Nephron progenitor cell (in vitro differentiated cells): ENCODE data around the gene UNC5CL.

Experiments
- DNase-seq: peaks from one replicate; pipeline ENCODE4 v3.0.0; 2021
- H3K27ac Mint-ChIP-seq: 2 replicates; pipeline ENCODE4 v1.8.0; 2021; ENCODE audit warnings: mild to moderate bottlenecking, moderate library complexity, mixed read lengths
- H3K27me3 Mint-ChIP-seq: 2 replicates; pipeline ENCODE4 v1.8.0; 2021; ENCODE audit warnings: mild to moderate bottlenecking, low read depth, mixed read lengths; ENCODE audit not compliant: poor library complexity
- H3K36me3 Mint-ChIP-seq: 2 replicates; pipeline ENCODE4 v1.8.0; 2021; ENCODE audit warnings: low read depth, mixed read lengths
- H3K4me1 Mint-ChIP-seq: 2 replicates; pipeline ENCODE4 v1.8.0; 2021; ENCODE audit warnings: mixed read lengths
- H3K4me3 Mint-ChIP-seq: 2 replicates; pipeline ENCODE4 v1.8.0; 2021; ENCODE audit warnings: mild to moderate bottlenecking, moderate library complexity, mixed read lengths
- H3K9me3 Mint-ChIP-seq: 2 replicates; pipeline ENCODE4 v1.8.0; 2021; ENCODE audit warnings: mild to moderate bottlenecking, moderate library complexity, mixed read lengths
- CTCF ChIP-seq: fragments of 200-600 bp; sonication (generic); IDR thresholded peaks from 2 replicates; pipeline ENCODE4 v1.5.0; 2021; ENCODE audit warnings: antibody characterized with exemption

Gene UNC5CL

GRCh38 chr6:40996591-40997233 lies 42.3 kb downstream of the UNC5CL start:
- Mint-ChIP-seq H3K36me3 (peaks cover 7% of the 10 kb centered on the region), H3K27me3 (no peaks in the 10 kb centered on the region), H3K4me1 (peaks cover 70% of the 10 kb centered on the region), H3K4me3 (peak overlapping the region; percentile 54), H3K27ac (peak overlapping the region; percentile 100), H3K9me3 (no peaks in the 10 kb centered on the region)
- TF ChIP-seq CTCF: no peak
- peak; percentile 19 for DNase-seq

- Mint-ChIP-seq H3K27me3 (peaks cover 6% of the 10 kb centered on the region), H3K27ac (peak overlapping the region; percentile 63), H3K4me3 (no peak overlapping the region), H3K4me1 (peaks cover 62% of the 10 kb centered on the region), H3K9me3 (no peaks in the 10 kb centered on the region), H3K36me3 (peaks cover 16% of the 10 kb centered on the region)
- DNase-seq: no peak
- TF ChIP-seq CTCF: no peak
These were observed 46.3 kb downstream of the UNC5CL start for GRCh38 chr6:40992746-40993145.

GRCh38 chr6:40990301-40990700 lies 48.7 kb downstream of the UNC5CL start:
- H3K4me3 Mint-ChIP-seq: no peak overlapping the region
- peaks cover 68% of the 10 kb centered on the region for H3K4me1 Mint-ChIP-seq
- peaks cover 16% of the 10 kb centered on the region for H3K36me3 Mint-ChIP-seq
- peak overlapping the region; percentile 69 for H3K27ac Mint-ChIP-seq
- H3K27me3 Mint-ChIP-seq: peaks cover 6% of the 10 kb centered on the region
- no peak for DNase-seq
- H3K9me3 Mint-ChIP-seq: no peaks in the 10 kb centered on the region
- TF ChIP-seq CTCF: no peak

- no peak for TF ChIP-seq CTCF
- no peak overlapping the region for H3K27ac Mint-ChIP-seq
- no peak overlapping the region for H3K4me3 Mint-ChIP-seq
- peaks cover 67% of the 10 kb centered on the region for H3K4me1 Mint-ChIP-seq
- no peaks in the 10 kb centered on the region for H3K9me3 Mint-ChIP-seq
- DNase-seq: no peak
- peaks cover 6% of the 10 kb centered on the region for H3K27me3 Mint-ChIP-seq
- H3K36me3 Mint-ChIP-seq: peaks cover 16% of the 10 kb centered on the region
These were observed 49.5 kb downstream of the UNC5CL start for GRCh38 chr6:40989204-40990169.

GRCh38 chr6:40988634-40989033 lies 50.4 kb downstream of the UNC5CL start:
- Mint-ChIP-seq H3K27me3 (peaks cover 10% of the 10 kb centered on the region), H3K36me3 (peaks cover 16% of the 10 kb centered on the region), H3K9me3 (no peaks in the 10 kb centered on the region), H3K4me3 (no peak overlapping the region), H3K4me1 (peaks cover 60% of the 10 kb centered on the region), H3K27ac (no peak overlapping the region)
- DNase-seq: no peak
- TF ChIP-seq CTCF: no peak
